HG03039 (cell line): ENCODE data around the gene LLPH.

Source experiments
- ATAC-seq: cut with Tn5 transposase; IDR thresholded peaks from one replicate; pipeline ENCODE4 v1.9.1; 2021; ENCODE audit warnings: mild to moderate bottlenecking, moderate library complexity; ENCODE audit not compliant: unreplicated experiment

Gene LLPH

GRCh38 chr12:66103016-66103913, 27.3 kb downstream of the LLPH start:
- no peak for ATAC-seq

- ATAC-seq = no peak
Observed at GRCh38 chr12:66092559-66093269, 37.8 kb downstream of the LLPH start.

GRCh38 chr12:66090157-66090556, 40.4 kb downstream of the LLPH start:
- ATAC-seq = no peak

GRCh38 chr12:66087365-66087943, 43.1 kb downstream of the LLPH start:
- peak; percentile 61 for ATAC-seq

DNA sequence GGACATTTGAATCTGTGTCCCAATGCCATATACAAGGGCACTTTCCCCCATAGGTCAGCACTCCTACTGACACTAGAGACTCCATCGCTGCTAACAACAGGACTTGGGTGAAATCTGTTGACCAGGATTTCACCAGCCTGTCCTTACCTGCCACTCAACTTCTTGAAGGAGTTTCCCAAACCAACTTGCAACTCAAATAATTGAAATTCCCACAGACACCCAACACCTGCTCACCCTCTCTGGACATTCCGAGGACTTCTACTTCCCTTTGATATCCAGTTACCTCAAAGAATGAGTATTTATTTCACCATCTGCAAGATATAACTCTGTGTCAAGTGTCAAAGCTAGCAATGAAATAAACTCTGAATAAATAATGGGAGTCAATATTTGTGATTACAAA, 44.6 kb downstream of the LLPH start:
- ATAC-seq = no peak

DNA sequence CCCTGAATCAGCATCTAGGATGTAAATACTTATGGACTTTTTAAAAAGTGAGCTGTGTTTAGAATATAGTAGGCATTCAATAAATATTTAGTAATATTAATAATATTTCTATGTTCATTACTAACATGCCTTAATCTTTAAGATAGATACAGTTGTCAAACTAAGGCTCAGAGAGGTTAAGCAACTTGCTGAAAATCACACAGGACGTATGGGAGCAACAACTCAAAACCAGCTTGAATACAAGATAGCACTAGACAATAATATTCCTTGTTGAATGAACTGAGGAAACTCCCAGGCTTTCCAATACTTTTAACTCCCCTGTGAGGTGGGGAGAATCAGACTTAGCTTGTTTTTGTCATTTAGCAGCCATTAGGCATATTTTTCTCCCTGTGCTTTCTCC, 45.3 kb downstream of the LLPH start:
- no peak for ATAC-seq

GRCh38 chr12:66083766-66084165, 46.8 kb downstream of the LLPH start:
- no peak for ATAC-seq

DNA sequence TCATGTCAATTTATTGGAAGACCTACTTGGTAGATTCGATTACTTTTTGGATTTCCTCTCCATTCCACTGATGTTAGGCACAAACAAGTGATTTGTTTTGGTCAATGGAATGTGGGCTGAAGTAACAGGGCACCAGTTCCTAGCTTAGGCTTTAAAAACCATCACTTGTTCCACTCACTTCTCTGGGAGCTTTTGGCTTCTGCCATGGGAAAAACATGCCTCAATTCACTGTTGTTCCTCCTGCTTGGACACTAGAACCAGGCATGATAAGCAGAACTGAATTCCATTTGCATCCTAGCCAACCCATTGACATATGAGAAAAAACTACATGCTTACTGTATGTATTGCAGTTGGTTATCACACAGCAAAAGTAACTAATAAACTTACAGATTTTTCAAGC, 47.8 kb downstream of the LLPH start:
- ATAC-seq = no peak

GRCh38 chr12:66080791-66081190, 49.8 kb downstream of the LLPH start:
- ATAC-seq = no peak

- no peak for ATAC-seq
Observed at GRCh38 chr12:66077542-66077941, 53.0 kb downstream of the LLPH start.

GRCh38 chr12:66074561-66074960, 56.0 kb downstream of the LLPH start:
- no peak for ATAC-seq

- ATAC-seq = peak; percentile 30
Observed at GRCh38 chr12:66072566-66072965, 58.0 kb downstream of the LLPH start.

- peak; percentile 49 for ATAC-seq
Observed at GRCh38 chr12:66072135-66072534, 58.4 kb downstream of the LLPH start.

- no peak for ATAC-seq
Observed at GRCh38 chr12:66071549-66071948, 59.0 kb downstream of the LLPH start.

GRCh38 chr12:66070378-66071120, 60.0 kb downstream of the LLPH start:
- no peak for ATAC-seq

- no peak for ATAC-seq
Observed at GRCh38 chr12:66066929-66067523, 63.5 kb downstream of the LLPH start.
